Upper lobe of right lung (tissue), 1 donor: ENCODE data around the gene ARMH1. TPM values are rescaled to one million over a fixed set of nuclear protein-coding genes. Genes with fewer than 3 reads are reported as not detected.

ENCODE experiments used
- ATAC-seq: fragments of 200-7000 bp; cut with Tn5 transposase; one replicate; pipeline ENCODE4 v1.9.1; 2020; ENCODE audit warnings: mild to moderate bottlenecking, moderate library complexity
- DNase-seq: peaks from one replicate; pipeline ENCODE4 v3.0.0-alpha.2; 2020
- H3K27ac ChIP-seq: fragments of 200-600 bp; one replicate; pipeline ENCODE4 v1.8.0; 2022
- H3K27me3 ChIP-seq: fragments of 200-600 bp; one replicate; pipeline ENCODE4 v1.8.0; 2022; ENCODE audit warnings: mild to moderate bottlenecking
- H3K36me3 ChIP-seq: fragments of 200-600 bp; one replicate; pipeline ENCODE4 v1.8.0; 2022
- H3K4me1 ChIP-seq: fragments of 200-600 bp; one replicate; pipeline ENCODE4 v1.8.0; 2022
- H3K4me3 ChIP-seq: fragments of 200-600 bp; one replicate; pipeline ENCODE4 v1.8.0; 2022; ENCODE audit warnings: mild to moderate bottlenecking
- H3K9me3 ChIP-seq: fragments of 200-600 bp; one replicate; pipeline ENCODE4 v1.8.0; 2022
- CTCF ChIP-seq: fragments of 200-600 bp; IDR thresholded peaks from one replicate; pipeline ENCODE4 v1.8.0; 2022; ENCODE audit warnings: antibody characterized with exemption
- intact Hi-C: fragments of 100-400 bp; cut with DNase I; formaldehyde crosslinking; loops from one replicate; pipeline ENCODE4 v1.11.0; 2022
- total RNA-seq: library from RNA; stranded (reverse); fragmentation: NEBNext Ultra II Directional; extraction: Animal tissue kit (Norgen Biotek cat#: 25700); gene quantifications from one replicate; pipeline ENCODE4 v1.2.1, GENCODE V29; 2021
- donor health status: DM: no; HTN: yes; CAD: no; lungs with severe emphysema.

Gene ARMH1
- total RNA-seq, 1 donor from 2014 or later = 5.9 TPM

- DNase-seq = peak; percentile 71
- no peak overlapping the region for H3K4me3 ChIP-seq
- intact Hi-C loops = no loop called here
- H3K36me3 ChIP-seq = no peaks in the 10 kb centered on the region
- no peaks in the 10 kb centered on the region for H3K9me3 ChIP-seq
- TF ChIP-seq CTCF = no peak
- H3K4me1 ChIP-seq = peaks cover 5% of the 10 kb centered on the region
- ATAC-seq = no peak
- H3K27ac ChIP-seq = no peak overlapping the region
- H3K27me3 ChIP-seq = no peaks in the 10 kb centered on the region
Measured at GRCh38 chr1:44724296-44724954, 49.9 kb downstream of the ARMH1 start.

GRCh38 chr1:44724955-44725698 is 50.6 kb downstream of the ARMH1 start:
- intact Hi-C loops = no loop called here
- no peaks in the 10 kb centered on the region for H3K9me3 ChIP-seq
- no peak for DNase-seq
- ATAC-seq = no peak
- peaks cover 12% of the 10 kb centered on the region for H3K4me1 ChIP-seq
- no peak overlapping the region for H3K27ac ChIP-seq
- TF ChIP-seq CTCF = no peak
- no peak overlapping the region for H3K4me3 ChIP-seq
- H3K27me3 ChIP-seq = no peaks in the 10 kb centered on the region
- H3K36me3 ChIP-seq = no peaks in the 10 kb centered on the region

- peak; percentile 96 for ATAC-seq
- Histone ChIP-seq H3K27me3 (no peaks in the 10 kb centered on the region), H3K9me3 (no peaks in the 10 kb centered on the region), H3K36me3 (no peaks in the 10 kb centered on the region), H3K4me1 (peaks cover 14% of the 10 kb centered on the region), H3K27ac (peak within 1 kb of the TSS; percentile 96), H3K4me3 (peak within 1 kb of the TSS; percentile 34)
- intact Hi-C loops = no loop called here
- DNase-seq = peak; percentile 93
- TF ChIP-seq CTCF = peak; percentile 87
Measured at GRCh38 chr1:44730741-44731512, 56.4 kb downstream of the ARMH1 start, which contains the start of gene RNU5D-1. TSS of gene RNU5D-1 (minus strand) at chr1:44731170.

- Histone ChIP-seq H3K9me3 (no peaks in the 10 kb centered on the region), H3K36me3 (no peaks in the 10 kb centered on the region), H3K4me3 (no peak overlapping the region), H3K27me3 (no peaks in the 10 kb centered on the region), H3K27ac (peak overlapping the region; percentile 30), H3K4me1 (peaks cover 14% of the 10 kb centered on the region)
- DNase-seq = no peak
- intact Hi-C loops = no loop called here
- TF ChIP-seq CTCF = no peak
- no peak for ATAC-seq
Measured at GRCh38 chr1:44733365-44733764, 58.9 kb downstream of the ARMH1 start.

- ATAC-seq (no peak), DNase-seq (no peak)
- intact Hi-C loops = no loop called here
- Histone ChIP-seq H3K4me3 (no peak overlapping the region), H3K27ac (peak overlapping the region; percentile 30), H3K27me3 (no peaks in the 10 kb centered on the region), H3K9me3 (no peaks in the 10 kb centered on the region), H3K36me3 (no peaks in the 10 kb centered on the region), H3K4me1 (peaks cover 14% of the 10 kb centered on the region)
- TF ChIP-seq CTCF = no peak
Measured at GRCh38 chr1:44733784-44734183, 59.3 kb downstream of the ARMH1 start.
